Thoracic aorta (tissue), 2 donors: Measurements from ENCODE around the gene NTMT2. TPM values are rescaled to one million over a fixed set of nuclear protein-coding genes. Genes with fewer than 3 reads are reported as not detected.
"Not testable (repeated sequence)": the region's sequence is repeated elsewhere in the genome, so short reads cannot be mapped to it uniquely, and the experiment has no call there.

ENCODE experiments used
- ATAC-seq: fragments of 150-250 bp; one replicate; pipeline ENCODE4 v1.8.0; 2017; ENCODE audit warnings: low read depth; ENCODE audit not compliant: insufficient number of reproducible peaks, low FRiP score
- DNase-seq: peaks from one replicate; pipeline ENCODE4 v3.0.0-alpha.2; 2020; ENCODE audit warnings: low spot score
- H3K27ac ChIP-seq, 2 donors: fragments of 200-600 bp; sonication (generic); 1 replicate in 1 of 2; 2 replicates in 1 of 2; pipeline ENCODE4 v1.5.1; 2016; ENCODE audit warnings: mild to moderate bottlenecking in 2 of 2, moderate library complexity in 2 of 2
- H3K27me3 ChIP-seq: fragments of 200-600 bp; sonication (generic); replicated peaks from 2 replicates; pipeline ENCODE4 v1.6.0; 2016; ENCODE audit warnings: mild to moderate bottlenecking; ENCODE audit not compliant: insufficient read depth
- H3K36me3 ChIP-seq: fragments of 200-600 bp; sonication (generic); one replicate; pipeline ENCODE4 v1.5.1; 2016
- H3K4me1 ChIP-seq, 2 donors: fragments of 200-600 bp; sonication (generic); 1 replicate in 1 of 2; 2 replicates in 1 of 2; pipeline versions ENCODE4 v1.5.1 to v1.6.0; 2016; ENCODE audit warnings: low read depth in 2 of 2, mild to moderate bottlenecking in 1 of 2; ENCODE audit not compliant: control insufficient read depth in 1 of 2
- H3K4me3 ChIP-seq: fragments of 200-600 bp; sonication (generic); 2 replicates; pipeline ENCODE4 v1.5.1; 2016; ENCODE audit warnings: mild to moderate bottlenecking
- H3K9me3 ChIP-seq: fragments of 200-600 bp; sonication (generic); 2 replicates; pipeline ENCODE4 v1.5.1; 2016
- total RNA-seq, 2 donors: library from RNA; depleted of rRNA; stranded (reverse); fragments of >200 nt; gene quantifications; one replicate each; pipeline versions ENCODE4 v1.1.0 to v1.2.3, GENCODE V29; 2016
- TF ChIP-seq, protein P1 (sequence below): fragments of 200-600 bp; sonication (generic); IDR thresholded peaks from one replicate; pipeline ENCODE4 v1.5.1; 2019; ENCODE audit warnings: antibody characterized with exemption

NTMT2 gene
- total RNA-seq, 2 donors from 2014 or later = not detected

DNA sequence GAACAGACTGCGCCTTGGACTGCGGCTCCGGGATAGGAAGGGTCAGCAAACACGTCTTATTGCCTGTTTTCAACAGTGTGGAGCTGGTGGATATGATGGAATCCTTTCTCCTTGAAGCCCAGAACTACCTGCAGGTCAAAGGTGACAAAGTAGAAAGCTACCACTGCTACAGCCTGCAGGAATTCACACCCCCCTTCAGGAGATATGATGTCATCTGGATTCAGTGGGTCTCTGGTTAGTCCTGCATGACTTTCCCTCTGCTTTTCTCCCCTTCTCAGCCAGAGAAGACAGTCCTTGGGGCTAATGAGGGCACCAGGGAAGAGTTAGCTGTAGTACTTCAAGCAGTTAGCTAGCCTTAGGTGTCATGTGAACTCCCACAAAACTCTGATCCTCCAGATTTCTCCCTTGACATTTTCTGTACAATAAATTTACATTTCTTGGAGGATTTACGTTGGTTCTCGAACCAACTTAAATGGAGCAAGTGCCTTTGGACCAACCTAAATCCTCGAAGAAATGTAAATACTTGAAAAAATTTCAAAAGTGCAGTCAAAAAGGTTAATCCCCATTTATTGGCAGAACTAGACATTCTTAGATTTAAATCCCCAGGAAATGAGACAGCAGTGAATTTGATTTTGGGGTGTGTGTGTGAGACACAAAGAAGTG, 20.9 kb downstream of the NTMT2 start:
- Histone ChIP-seq H3K4me1 (peaks cover 3 to 26% of the 10 kb centered on the region in 2 donors), H3K9me3 (no peaks in the 10 kb centered on the region), H3K27ac (no peak overlapping the region), H3K36me3 (no peaks in the 10 kb centered on the region), H3K4me3 (no peak overlapping the region), H3K27me3 (no peaks in the 10 kb centered on the region)
- TF ChIP-seq, protein P1, sequence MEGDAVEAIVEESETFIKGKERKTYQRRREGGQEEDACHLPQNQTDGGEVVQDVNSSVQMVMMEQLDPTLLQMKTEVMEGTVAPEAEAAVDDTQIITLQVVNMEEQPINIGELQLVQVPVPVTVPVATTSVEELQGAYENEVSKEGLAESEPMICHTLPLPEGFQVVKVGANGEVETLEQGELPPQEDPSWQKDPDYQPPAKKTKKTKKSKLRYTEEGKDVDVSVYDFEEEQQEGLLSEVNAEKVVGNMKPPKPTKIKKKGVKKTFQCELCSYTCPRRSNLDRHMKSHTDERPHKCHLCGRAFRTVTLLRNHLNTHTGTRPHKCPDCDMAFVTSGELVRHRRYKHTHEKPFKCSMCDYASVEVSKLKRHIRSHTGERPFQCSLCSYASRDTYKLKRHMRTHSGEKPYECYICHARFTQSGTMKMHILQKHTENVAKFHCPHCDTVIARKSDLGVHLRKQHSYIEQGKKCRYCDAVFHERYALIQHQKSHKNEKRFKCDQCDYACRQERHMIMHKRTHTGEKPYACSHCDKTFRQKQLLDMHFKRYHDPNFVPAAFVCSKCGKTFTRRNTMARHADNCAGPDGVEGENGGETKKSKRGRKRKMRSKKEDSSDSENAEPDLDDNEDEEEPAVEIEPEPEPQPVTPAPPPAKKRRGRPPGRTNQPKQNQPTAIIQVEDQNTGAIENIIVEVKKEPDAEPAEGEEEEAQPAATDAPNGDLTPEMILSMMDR = no peak
- ATAC-seq (no peak), DNase-seq (no peak)

DNA sequence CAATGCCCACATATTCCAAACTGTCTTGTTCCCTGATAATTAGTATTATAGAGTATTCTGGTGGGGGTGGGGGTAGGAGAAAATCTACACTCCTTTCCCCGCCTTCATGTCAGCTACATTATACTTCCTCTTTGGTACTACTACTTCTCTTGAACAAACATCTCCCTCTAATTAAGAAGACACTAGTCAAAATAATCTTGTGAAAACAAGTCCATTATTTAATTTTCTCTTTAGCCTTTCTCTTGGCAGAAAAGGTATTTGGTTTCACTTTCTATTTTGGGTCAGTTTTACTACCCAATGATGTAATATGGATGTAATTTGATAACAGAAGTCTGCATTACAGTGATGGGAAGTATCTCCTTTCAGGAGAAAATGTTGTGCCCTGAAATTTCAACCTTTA, 22.5 kb downstream of the NTMT2 start:
- no peak overlapping the region for H3K27ac ChIP-seq
- H3K27me3 ChIP-seq = no peaks in the 10 kb centered on the region
- TF ChIP-seq, protein P1 = no peak
- peaks cover 0 to 12% of the 10 kb centered on the region in 2 donors for H3K4me1 ChIP-seq
- no peaks in the 10 kb centered on the region for H3K9me3 ChIP-seq
- ATAC-seq = no peak
- DNase-seq = no peak
- no peak overlapping the region for H3K4me3 ChIP-seq
- H3K36me3 ChIP-seq = no peaks in the 10 kb centered on the region

DNA sequence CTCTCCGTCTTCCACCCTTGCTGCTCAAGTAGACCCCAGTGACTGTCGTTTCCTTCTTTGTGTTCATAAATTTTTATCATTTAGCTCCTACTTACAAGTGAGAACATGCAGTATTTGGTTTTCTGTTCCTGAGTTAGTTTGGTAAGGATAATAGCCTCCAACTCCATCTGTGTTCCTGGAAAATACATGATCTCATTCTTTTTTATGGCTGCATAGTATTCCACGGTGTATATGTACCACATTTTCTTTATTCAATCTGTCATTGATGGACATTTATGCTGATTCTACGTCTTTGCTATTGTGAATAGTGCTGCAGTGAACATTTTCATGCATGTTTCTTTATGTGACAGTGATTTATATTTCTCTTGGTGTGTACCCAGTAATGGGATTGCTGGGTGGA, 24.8 kb downstream of the NTMT2 start:
- H3K27me3 ChIP-seq, ATAC-seq, H3K36me3 ChIP-seq, H3K4me1 ChIP-seq, H3K27ac ChIP-seq, H3K4me3 ChIP-seq, DNase-seq, H3K9me3 ChIP-seq: not testable (repeated sequence)

DNA sequence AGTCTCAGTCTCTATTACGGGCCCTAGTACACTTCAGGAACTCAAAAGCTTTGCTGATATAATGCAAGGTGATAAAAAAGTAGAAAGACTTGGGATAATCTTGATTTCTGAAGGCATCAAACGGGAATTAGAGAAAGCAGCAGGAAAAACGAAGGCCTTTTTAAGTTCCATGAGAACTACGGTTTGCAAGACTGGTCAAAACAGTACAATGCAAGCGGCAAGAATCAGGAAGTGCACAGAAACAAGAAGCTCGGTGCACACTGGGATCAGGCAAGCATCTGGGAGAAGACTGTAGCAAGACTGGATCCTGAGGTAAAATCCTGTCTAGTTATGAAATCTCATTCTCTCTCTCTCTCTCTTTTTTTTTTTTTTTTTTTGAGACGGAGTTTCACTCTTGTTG, 28.6 kb downstream of the NTMT2 start:
- no peak for DNase-seq
- H3K36me3 ChIP-seq = no peaks in the 10 kb centered on the region
- H3K9me3 ChIP-seq = no peaks in the 10 kb centered on the region
- H3K4me1 ChIP-seq = no peaks in the 10 kb centered on the region
- TF ChIP-seq, protein P1 = no peak
- no peaks in the 10 kb centered on the region for H3K27me3 ChIP-seq
- H3K27ac ChIP-seq = no peak overlapping the region
- H3K4me3 ChIP-seq = no peak overlapping the region
- no peak for ATAC-seq

DNA sequence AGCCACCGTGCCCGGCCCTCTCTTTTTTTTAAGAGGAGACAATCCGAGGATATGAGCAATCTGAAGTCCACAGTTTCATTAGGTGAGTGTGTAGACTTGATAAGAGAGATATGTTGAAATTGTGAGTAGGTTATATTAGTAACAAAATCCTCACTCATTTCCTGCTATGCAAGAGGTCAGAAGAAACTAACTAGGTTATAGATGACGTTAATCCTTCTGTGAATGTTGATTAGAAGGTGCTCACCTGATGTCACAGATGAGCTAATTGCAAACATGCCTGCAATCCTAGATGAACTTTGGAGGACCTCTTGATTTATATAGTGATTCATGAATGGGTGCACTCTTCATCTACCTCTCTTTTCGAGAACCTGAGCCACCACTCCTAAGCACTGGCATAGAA, 29.3 kb downstream of the NTMT2 start:
- H3K27ac ChIP-seq = no peak overlapping the region
- H3K4me1 ChIP-seq = no peaks in the 10 kb centered on the region
- ATAC-seq = no peak

More for the DNA sequence above, 29.3 kb downstream of the NTMT2 start:
- Histone ChIP-seq H3K4me3 (no peak overlapping the region), H3K27me3 (no peaks in the 10 kb centered on the region), H3K9me3 (no peaks in the 10 kb centered on the region), H3K36me3 (no peaks in the 10 kb centered on the region)
- DNase-seq = no peak
- TF ChIP-seq, protein P1 = no peak
